ENCODE data around the gene ABCD1. TPM values are rescaled to one million over a fixed set of nuclear protein-coding genes. Genes with fewer than 3 reads are reported as not detected.

ABCD1 gene
- total RNA-seq, 6 experiments from 2014 or later: 8.0 to 20.8 (median 10.9) TPM

GRCh38 chrX:153723351-153724251 is 1.1 kb upstream of the ABCD1 start:
- TF ChIP-seq CTCF (IDR thresholded peaks at IDR 0.05) (peak in 2 of 4 donors; percentile 9 to 19), POLR2A (IDR thresholded peaks at IDR 0.05) (peak; percentile 5)
- ATAC-seq (peak in 3 of 4 donors; percentile 0 to 9 (median 2)), DNase-seq (peak in 2 of 3 donors; percentile 55 to 70)
- intact Hi-C loops (cut with DNase I): no loop called here
- 24% methylated on average over 11 of the region's 78 CpGs for WGBS (ENCODE audit: insufficient coverage, low coverage, low lambda C conversion rate, missing lambda C conversion rate)
- Histone ChIP-seq H3K36me3 (peaks cover 0 to 7% (median 0%) of the 10 kb centered on the region in 4 donors), H3K4me1 (peaks cover 0 to 14% (median 0%) of the 10 kb centered on the region in 4 donors), H3K9me3 (no peaks in the 10 kb centered on the region), H3K27ac (peak overlapping the region; percentile 32 to 78 (median 71)), H3K27me3 (no peaks in the 10 kb centered on the region), H3K4me3 (peak overlapping the region; percentile 60 to 71 (median 71))

- peaks cover 0 to 14% (median 0%) of the 10 kb centered on the region in 4 donors for H3K4me1 ChIP-seq
- peak in 2 of 3 donors; percentile 42 to 58 for DNase-seq
Measured at GRCh38 chrX:153725039-153725831, 579 bp downstream of the ABCD1 start.

GRCh38 chrX:153725832-153726285 is 1.2 kb downstream of the ABCD1 start:
- TF ChIP-seq CTCF (IDR thresholded peaks at IDR 0.05) (no peak), POLR2A (IDR thresholded peaks at IDR 0.05) (no peak)
- H3K4me3 ChIP-seq: peak overlapping the region in 2 of 3 donors; percentile 14 to 42

More at GRCh38 chrX:153725039-153725831, 579 bp downstream of the ABCD1 start:
- Histone ChIP-seq H3K4me3 (peak overlapping the region; percentile 38 to 71 (median 71)), H3K27me3 (no peaks in the 10 kb centered on the region), H3K27ac (peak overlapping the region; percentile 50 to 78 (median 71)), H3K9me3 (no peaks in the 10 kb centered on the region), H3K36me3 (peaks cover 0 to 7% (median 0%) of the 10 kb centered on the region in 4 donors)
- intact Hi-C loops (cut with DNase I): no loop called here
- no CpG with 5 or more reads among the region's 55 CpGs for WGBS (ENCODE audit: insufficient coverage, low coverage, low lambda C conversion rate, missing lambda C conversion rate)
- ATAC-seq: no peak
- TF ChIP-seq POLR2A (IDR thresholded peaks at IDR 0.05): no peak

GRCh38 chrX:153726286-153727122 is 1.8 kb downstream of the ABCD1 start:
- peak overlapping the region; percentile 60 to 71 (median 64) for H3K27ac ChIP-seq
- no peaks in the 10 kb centered on the region for H3K9me3 ChIP-seq
- ATAC-seq (peak; percentile 30 to 40 (median 36)), DNase-seq (peak; percentile 65 to 77 (median 69))
- no peaks in the 10 kb centered on the region for H3K36me3 ChIP-seq
- peak overlapping the region in 2 of 3 donors; percentile 14 to 42 for H3K4me3 ChIP-seq
- TF ChIP-seq POLR2A (IDR thresholded peaks at IDR 0.05): peak; percentile 29
- TF ChIP-seq CTCF (IDR thresholded peaks at IDR 0.05): no peak
- no peaks in the 10 kb centered on the region for H3K27me3 ChIP-seq
- WGBS (ENCODE audit: insufficient coverage, low coverage, low lambda C conversion rate, missing lambda C conversion rate): 7% methylated on average over 3 of the region's 35 CpGs
- H3K4me1 ChIP-seq: peaks cover 0 to 14% (median 0%) of the 10 kb centered on the region in 4 donors
- intact Hi-C loops (cut with DNase I): no loop called here

More at GRCh38 chrX:153725832-153726285, 1.2 kb downstream of the ABCD1 start:
- peak overlapping the region; percentile 60 to 71 (median 64) for H3K27ac ChIP-seq
- H3K4me1 ChIP-seq: peaks cover 0 to 14% (median 0%) of the 10 kb centered on the region in 4 donors
- intact Hi-C loops (cut with DNase I): no loop called here
- peak in 1 of 3 donors; percentile 66 for DNase-seq
- H3K9me3 ChIP-seq: no peaks in the 10 kb centered on the region
- no peak for ATAC-seq
- WGBS (ENCODE audit: insufficient coverage, low coverage, low lambda C conversion rate, missing lambda C conversion rate): 64% methylated on average over 3 of the region's 35 CpGs
- H3K36me3 ChIP-seq: peaks cover 0 to under 1% (median 0%) of the 10 kb centered on the region in 4 donors
- no peaks in the 10 kb centered on the region for H3K27me3 ChIP-seq
